SH-SY5Y (cell line): ENCODE data around the gene MTF1.

ENCODE experiments used
- GATA2 ChIP-seq: IDR thresholded peaks from 2 replicates; pipeline ENCODE4 v1.6.1; 2011; ENCODE audit warnings: mild to moderate bottlenecking, low read depth, low read length
- GATA3 ChIP-seq: IDR thresholded peaks from 2 replicates; pipeline ENCODE4 v1.6.1; 2011; ENCODE audit warnings: low read depth, mild to moderate bottlenecking, low read length, moderate library complexity

DNA sequence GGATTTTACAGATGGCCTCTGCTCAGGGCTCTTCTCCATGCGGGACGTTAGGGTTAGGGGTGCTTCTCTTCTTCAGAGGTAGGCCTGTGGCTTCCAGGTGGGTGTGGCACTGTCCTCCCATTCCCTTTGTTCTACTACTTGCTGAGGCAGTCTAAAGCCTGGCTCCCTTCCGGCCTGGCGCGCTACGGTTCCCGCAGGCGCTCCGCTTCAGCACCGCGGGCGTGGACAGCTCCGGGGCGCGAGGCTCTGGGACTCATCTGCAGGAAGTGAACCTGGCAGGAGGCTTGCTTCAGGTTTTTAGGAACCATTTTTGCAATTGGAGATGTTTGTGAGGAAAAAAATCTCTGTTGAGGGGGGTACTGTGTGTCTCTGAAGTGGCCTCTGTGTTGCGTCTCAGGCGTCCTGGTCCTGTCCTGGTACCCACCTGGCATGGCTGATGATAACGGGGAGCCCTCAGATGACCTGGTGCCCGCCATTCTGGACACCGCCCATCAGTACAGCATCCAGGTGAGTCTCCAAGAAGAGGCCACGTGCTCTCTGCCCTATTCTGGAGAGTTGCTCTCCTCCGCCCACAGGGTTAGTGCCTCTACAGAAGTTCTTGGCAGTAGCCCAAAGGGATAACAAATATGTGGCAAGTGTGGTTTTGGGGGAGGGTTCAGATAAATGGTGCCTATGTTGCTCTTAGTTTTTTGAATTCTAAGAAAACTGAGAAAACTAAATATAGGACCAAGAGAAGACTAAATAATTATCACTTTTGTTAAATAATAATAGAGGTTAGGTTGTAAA lies 63.9 kb downstream of the MTF1 start:
- no peak for TF ChIP-seq GATA2
- TF ChIP-seq GATA3, result no peak
